ENCODE measurements around the gene DOK6. TPM values are rescaled to one million over a fixed set of nuclear protein-coding genes. Genes with fewer than 3 reads are reported as not detected.
"Not testable (repeated sequence)": the region's sequence is repeated elsewhere in the genome, so short reads cannot be mapped to it uniquely, and the experiment has no call there.

The DOK6 gene
- total and polyA plus RNA-seq, 2 donors: 9.0 to 22.6 TPM

DNA sequence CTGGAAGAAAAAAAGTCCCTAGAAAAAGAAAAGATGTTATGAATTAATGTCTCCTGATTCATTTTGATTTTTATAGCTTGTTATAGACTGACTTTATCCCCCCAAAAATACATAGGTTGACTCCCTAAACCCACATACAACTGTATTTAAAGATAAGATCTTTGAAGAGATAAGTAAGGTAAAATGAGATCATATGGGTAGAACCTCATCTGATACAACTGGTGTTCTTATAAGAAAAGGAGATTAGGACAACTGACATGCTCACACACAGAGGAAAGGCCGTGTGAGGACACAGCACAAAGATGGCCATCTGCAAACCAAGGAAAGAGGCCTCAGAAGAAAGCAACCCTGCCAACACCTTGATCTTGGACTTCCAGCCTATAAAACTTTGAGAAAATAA, 429.5 kb downstream of the DOK6 start:
- no peak for DNase-seq (ENCODE audit: extremely low spot score)
- H3K36me3 ChIP-seq (ENCODE audit: insufficient read depth): no peaks in the 10 kb centered on the region
- 96% methylated on average over 1 of the region's 1 CpG for WGBS
- H3K4me3 ChIP-seq (ENCODE audit: low read depth, low read length): no peak overlapping the region
- H3K4me1 ChIP-seq (ENCODE audit: insufficient read depth): no peaks in the 10 kb centered on the region
- no peak overlapping the region for H3K27ac ChIP-seq (ENCODE audit: low read depth)

DNA sequence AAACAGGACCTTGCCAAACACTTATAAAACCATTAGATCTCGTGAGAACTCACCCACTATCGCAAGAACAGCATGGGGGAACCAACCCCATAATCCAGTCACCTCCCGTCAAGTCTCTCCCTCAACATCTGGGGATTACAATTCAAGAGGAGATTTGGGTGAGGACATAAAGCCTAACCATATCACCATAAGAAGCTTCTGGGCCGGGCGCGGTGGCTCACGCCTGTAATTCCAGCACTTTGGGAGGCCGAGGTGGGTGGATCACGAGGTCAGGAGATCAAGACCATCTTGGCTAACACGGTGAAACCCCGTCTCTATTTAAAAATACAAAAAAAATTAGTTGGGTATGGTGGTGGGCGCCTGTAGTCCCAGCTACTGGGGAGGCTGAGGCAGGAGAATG, 434.3 kb downstream of the DOK6 start:
- not testable (repeated sequence) for DNase-seq (ENCODE audit: extremely low spot score); H3K27ac ChIP-seq (ENCODE audit: low read depth); H3K4me3 ChIP-seq (ENCODE audit: low read depth, low read length); H3K4me1 ChIP-seq (ENCODE audit: insufficient read depth); H3K36me3 ChIP-seq (ENCODE audit: insufficient read depth)
- 94% methylated on average over 12 of the region's 12 CpGs for WGBS

DNA sequence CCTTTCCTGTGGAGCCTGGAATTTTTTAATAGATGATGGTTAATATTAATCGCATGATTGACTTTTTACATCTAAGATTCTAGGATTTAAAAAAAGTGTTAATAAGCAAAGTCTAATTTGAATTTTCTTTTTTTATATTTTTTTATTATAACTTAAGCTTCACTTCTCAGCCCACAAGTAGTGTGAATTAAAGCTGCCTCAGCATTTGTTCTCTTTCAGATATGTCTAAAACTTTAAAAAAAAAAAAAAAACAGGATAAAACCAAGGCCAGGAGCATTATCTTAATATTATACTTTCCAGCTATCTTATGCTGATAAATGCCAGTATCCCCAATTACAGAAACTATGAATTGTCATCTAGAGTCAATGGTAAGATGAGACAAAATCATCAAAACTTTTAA, 437.3 kb downstream of the DOK6 start:
- no peak overlapping the region for H3K4me3 ChIP-seq (ENCODE audit: low read depth, low read length)
- no peaks in the 10 kb centered on the region for H3K36me3 ChIP-seq (ENCODE audit: insufficient read depth)
- no peak for DNase-seq (ENCODE audit: extremely low spot score)
- H3K4me1 ChIP-seq (ENCODE audit: insufficient read depth): no peaks in the 10 kb centered on the region
- H3K27ac ChIP-seq (ENCODE audit: low read depth): no peak overlapping the region
- WGBS: 97% methylated on average over 1 of the region's 1 CpG

DNA sequence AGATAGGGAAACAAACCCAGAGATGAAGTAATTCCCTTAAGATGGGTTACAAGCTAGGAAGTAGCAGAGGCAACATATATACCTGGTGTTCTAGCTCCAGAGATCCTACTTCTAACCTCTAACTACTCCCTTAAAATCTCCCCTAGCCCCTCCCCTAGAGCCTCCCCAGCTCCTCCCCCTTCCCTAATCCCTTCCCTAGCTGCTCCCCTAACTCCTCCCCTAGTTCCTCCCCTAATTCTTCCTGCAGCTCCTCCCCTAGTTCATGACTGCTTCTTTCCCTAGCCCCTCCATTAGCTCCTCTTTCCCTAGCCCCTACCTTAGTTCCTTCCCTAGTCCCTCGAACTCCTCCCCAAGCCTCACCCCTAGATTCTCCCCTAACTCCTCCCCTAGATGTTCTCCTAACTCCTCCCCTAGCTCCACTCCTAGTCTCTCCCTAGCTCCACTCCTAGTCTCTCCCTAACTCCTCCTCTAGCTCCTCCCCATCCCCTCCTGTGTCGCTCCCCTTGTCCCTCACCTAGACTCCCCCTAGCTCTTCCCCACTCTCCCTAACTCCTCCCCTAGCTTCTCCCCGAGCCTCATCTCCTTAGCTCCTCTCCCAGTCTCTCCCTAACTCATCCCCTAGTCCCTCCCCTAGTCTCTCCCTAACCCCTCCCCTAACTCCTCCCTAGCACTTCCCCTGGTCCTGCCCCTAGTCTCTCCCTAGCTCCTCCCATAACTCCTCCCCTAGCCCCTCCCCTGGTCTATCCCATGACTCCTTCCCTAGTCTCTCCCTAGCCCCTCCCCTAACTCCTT, 438.1 kb downstream of the DOK6 start:
- 100% methylated on average over 3 of the region's 3 CpGs for WGBS
- no peaks in the 10 kb centered on the region for H3K36me3 ChIP-seq (ENCODE audit: insufficient read depth)
- no peaks in the 10 kb centered on the region for H3K4me1 ChIP-seq (ENCODE audit: insufficient read depth)
- no peak overlapping the region for H3K27ac ChIP-seq (ENCODE audit: low read depth)
- DNase-seq (ENCODE audit: extremely low spot score): no peak
- no peak overlapping the region for H3K4me3 ChIP-seq (ENCODE audit: low read depth, low read length)

DNA sequence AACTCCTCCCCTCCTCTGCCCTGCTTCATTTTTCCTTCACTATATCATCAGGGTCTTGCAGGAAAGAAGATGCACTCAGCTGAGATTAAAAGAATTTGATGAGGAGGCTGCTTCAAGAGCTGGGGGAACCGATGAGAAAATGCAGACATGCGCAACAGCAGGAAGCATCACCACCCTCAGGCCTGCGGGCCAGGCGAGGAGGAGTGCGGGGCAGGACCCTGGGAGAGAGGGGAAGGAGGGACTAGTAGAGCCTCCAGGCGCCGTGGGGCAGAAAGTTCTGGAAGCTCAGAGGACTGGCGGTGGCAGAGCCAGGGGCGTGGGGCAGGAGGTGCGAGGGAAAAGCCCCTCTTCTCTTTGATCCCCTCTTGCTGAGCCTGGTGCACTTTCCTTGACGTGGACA, 438.8 kb downstream of the DOK6 start:
- 94% methylated on average over 11 of the region's 11 CpGs for WGBS
- Histone ChIP-seq H3K4me3 (ENCODE audit: low read depth, low read length) (no peak overlapping the region), H3K4me1 (ENCODE audit: insufficient read depth) (no peaks in the 10 kb centered on the region), H3K36me3 (ENCODE audit: insufficient read depth) (no peaks in the 10 kb centered on the region), H3K27ac (ENCODE audit: low read depth) (no peak overlapping the region)
- DNase-seq (ENCODE audit: extremely low spot score): no peak

DNA sequence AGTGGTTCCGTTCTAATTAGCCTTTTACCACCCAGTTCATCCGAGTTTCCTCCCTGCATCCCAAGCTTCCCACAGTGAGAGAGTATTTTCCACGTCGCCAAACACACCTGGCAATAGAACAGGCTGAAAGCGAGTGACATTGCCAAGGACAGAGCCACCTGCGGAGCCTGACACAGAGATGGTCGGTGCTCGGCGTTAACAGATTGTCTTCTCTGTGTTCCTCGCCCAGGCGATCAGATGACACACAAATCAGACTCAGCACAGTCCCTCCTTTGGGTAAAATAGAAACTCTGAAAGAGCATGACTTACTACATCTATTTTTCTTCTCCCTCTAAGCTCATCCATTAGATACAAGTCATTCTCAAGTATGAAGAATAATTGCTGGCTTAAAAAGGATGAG, 439.3 kb downstream of the DOK6 start:
- no peaks in the 10 kb centered on the region for H3K36me3 ChIP-seq (ENCODE audit: insufficient read depth)
- 93% methylated on average over 11 of the region's 11 CpGs for WGBS
- H3K27ac ChIP-seq (ENCODE audit: low read depth): no peak overlapping the region
- no peaks in the 10 kb centered on the region for H3K4me1 ChIP-seq (ENCODE audit: insufficient read depth)
- no peak overlapping the region for H3K4me3 ChIP-seq (ENCODE audit: low read depth, low read length)
- no peak for DNase-seq (ENCODE audit: extremely low spot score)

DNA sequence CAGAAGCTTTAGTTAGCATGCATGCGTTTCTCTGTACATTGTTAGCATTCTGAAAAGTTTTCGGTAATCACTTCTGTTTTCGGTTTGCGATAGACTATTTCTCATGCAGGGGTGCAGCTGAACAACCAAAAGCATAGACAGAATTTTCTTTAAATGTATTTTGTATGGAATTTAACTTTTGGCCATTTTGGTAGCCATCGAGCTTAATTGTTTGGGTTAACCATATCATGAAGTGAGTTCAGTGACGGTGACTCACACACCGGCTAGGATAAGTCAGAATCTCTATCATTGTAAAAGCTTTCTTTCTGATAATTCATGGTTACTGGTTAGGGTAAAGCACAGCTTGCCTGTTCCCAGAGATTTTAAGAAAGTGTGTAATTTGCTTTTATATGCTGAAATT, 439.8 kb downstream of the DOK6 start:
- H3K4me3 ChIP-seq (ENCODE audit: low read depth, low read length): no peak overlapping the region
- WGBS: 75% methylated on average over 7 of the region's 7 CpGs
- H3K36me3 ChIP-seq (ENCODE audit: insufficient read depth): no peaks in the 10 kb centered on the region
- no peak for DNase-seq (ENCODE audit: extremely low spot score)
- no peak overlapping the region for H3K27ac ChIP-seq (ENCODE audit: low read depth)
- H3K4me1 ChIP-seq (ENCODE audit: insufficient read depth): no peaks in the 10 kb centered on the region

DNA sequence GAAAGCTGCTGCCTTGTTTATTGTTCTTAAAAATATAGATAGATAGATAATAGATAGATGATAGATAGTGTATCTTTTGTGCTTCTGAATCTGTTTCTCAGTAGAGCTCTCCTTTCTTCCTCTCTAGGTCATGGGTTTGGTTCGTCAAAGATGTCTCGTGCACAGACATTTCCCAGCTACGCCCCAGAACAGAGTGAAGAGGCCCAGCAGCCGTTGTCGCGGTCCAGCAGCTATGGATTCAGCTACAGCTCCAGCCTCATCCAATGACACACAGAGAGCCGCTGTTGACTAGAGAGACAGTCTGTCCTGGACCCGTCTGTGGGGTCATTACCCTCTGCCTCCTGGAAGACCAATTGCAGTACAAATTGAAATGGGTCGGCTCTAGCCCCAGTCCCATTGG, 440.4 kb downstream of the DOK6 start:
- Histone ChIP-seq H3K36me3 (ENCODE audit: insufficient read depth) (no peaks in the 10 kb centered on the region), H3K27ac (ENCODE audit: low read depth) (no peak overlapping the region), H3K4me3 (ENCODE audit: low read depth, low read length) (no peak overlapping the region), H3K4me1 (ENCODE audit: insufficient read depth) (no peaks in the 10 kb centered on the region)
- WGBS: 91% methylated on average over 9 of the region's 9 CpGs
- no peak for DNase-seq (ENCODE audit: extremely low spot score)

DNA sequence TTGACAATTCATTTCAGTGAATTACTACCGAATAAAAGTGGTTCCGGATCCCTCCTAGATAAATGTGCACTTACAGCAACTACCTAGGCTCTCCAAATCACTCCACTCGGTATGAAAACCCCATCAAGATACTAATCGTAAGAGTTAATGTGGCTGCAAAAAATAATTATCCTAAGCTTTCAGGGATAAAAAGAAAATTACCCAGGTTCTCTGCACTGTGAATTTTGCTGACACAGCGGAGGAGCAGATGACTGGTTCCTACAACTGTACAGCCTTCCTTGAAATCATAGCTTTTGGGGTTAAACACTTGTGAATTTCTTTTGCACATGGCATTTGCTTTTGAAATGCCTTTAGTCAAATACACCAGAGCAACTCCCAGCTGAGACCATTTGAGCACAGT, 442.3 kb downstream of the DOK6 start:
- 79% methylated on average over 5 of the region's 5 CpGs for WGBS
- H3K36me3 ChIP-seq (ENCODE audit: insufficient read depth): no peaks in the 10 kb centered on the region
- no peak overlapping the region for H3K27ac ChIP-seq (ENCODE audit: low read depth)
- no peaks in the 10 kb centered on the region for H3K4me1 ChIP-seq (ENCODE audit: insufficient read depth)
- DNase-seq (ENCODE audit: extremely low spot score): no peak
- H3K4me3 ChIP-seq (ENCODE audit: low read depth, low read length): no peak overlapping the region

DNA sequence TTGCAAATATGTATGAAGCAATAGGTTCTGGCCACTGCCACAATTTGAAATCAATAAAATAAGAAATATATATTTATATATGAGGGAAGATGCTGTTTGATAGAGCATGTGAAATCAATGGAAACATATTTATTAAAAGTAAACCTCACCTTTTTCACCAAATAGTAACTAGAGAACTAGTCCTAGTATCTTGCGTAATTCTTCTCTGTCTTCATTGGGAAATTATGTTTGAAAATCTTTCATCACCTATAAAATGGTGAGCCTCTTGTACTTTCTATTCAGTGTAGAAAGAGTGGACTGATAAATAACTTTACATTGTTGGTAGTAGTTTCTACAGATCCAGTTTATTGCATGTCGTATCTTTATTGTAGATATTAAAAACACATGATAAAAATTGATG, 444.0 kb downstream of the DOK6 start:
- no peak for DNase-seq (ENCODE audit: extremely low spot score)
- Histone ChIP-seq H3K27ac (ENCODE audit: low read depth) (no peak overlapping the region), H3K4me3 (ENCODE audit: low read depth, low read length) (no peak overlapping the region), H3K36me3 (ENCODE audit: insufficient read depth) (no peaks in the 10 kb centered on the region), H3K4me1 (ENCODE audit: insufficient read depth) (no peaks in the 10 kb centered on the region)
- 81% methylated on average over 2 of the region's 2 CpGs for WGBS

DNA sequence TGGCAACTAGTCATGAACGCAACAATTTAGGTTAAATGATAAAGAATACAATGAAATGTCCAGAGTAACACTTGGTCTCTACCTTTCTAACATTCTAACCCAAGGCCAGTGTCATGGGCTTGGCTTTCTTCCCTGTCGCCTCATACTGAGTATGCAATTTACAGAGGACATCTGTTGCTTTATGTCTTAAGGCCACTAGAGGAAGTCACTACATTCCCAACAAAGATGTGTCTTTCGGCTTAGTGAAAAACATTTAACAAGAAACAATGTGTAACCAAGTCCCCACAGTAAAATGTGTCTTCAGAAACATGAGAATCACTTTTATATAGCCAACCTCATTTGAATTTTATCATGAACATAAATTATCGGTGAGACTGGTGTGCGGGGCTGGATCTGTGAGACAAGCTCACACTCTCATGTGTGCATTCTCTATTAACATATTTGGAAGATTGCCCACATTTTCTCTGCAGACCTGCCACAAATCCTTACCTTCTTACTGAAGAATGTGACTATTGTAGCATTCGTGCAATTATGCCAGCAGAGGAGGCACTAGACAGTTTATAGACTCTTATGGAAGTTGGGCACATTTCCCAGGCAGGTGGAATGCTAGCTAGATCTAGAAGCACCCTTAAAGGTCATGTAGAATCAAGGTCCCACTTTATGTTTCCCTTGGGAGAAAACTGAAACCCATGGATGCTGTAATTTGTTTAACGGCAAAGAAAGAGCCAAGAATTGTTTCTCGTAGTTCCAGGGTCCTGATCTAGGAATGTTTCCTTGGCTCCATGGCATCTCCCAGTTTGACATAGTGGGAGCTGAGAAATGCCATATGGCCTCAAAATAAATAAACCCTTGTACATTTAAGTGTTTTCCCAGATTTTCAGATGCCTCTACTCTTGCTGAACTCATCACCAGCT, 445.2 kb downstream of the DOK6 start:
- 44% methylated on average over 8 of the region's 8 CpGs for WGBS
- Histone ChIP-seq H3K36me3 (ENCODE audit: insufficient read depth) (no peaks in the 10 kb centered on the region), H3K4me3 (ENCODE audit: low read depth, low read length) (no peak overlapping the region), H3K4me1 (ENCODE audit: insufficient read depth) (no peaks in the 10 kb centered on the region), H3K27ac (ENCODE audit: low read depth) (no peak overlapping the region)
- no peak for DNase-seq (ENCODE audit: extremely low spot score)

DNA sequence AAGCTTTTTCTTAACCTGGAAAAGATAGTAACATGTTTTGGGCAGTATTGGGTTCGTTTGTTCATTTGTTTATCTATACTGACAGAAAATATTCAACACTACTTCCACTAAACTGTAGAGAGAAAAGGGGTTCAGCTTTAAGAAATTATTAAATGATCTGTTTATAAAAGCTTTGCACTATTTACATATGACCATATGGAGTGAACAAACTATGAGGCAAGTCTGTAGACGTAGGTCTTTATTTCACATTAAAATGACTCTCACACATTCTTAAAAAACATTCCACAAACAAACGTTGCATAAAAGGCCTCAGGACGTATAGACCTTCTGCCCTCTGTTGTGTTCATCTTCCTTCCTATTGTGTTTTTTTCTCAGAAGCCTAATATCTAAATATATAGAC, 452.4 kb downstream of the DOK6 start:
- no peak for DNase-seq (ENCODE audit: extremely low spot score)
- Histone ChIP-seq H3K4me1 (ENCODE audit: insufficient read depth) (no peaks in the 10 kb centered on the region), H3K27ac (ENCODE audit: low read depth) (no peak overlapping the region), H3K36me3 (ENCODE audit: insufficient read depth) (no peaks in the 10 kb centered on the region), H3K4me3 (ENCODE audit: low read depth, low read length) (no peak overlapping the region)
- 51% methylated on average over 4 of the region's 4 CpGs for whole genome bisulfite sequencing

DNA sequence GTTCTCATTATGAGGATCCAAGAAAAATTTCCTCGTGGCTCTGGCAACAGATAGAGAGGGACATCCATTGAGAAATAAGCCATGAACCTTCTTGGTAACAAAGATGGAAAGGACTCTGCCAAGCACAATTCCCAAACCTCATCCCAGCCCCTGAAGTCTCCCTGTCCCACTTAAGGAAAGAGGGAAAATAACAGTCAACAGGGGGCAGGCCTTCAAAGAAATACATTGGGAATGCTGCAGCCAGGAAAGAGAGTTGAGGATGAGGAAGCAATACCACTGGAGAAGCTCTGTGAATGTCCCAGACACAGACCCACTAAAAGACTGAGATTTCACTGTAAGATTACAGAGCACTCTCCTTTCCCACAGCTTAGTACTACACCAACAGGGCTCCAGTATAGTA, 453.8 kb downstream of the DOK6 start:
- no peak for DNase-seq (ENCODE audit: extremely low spot score)
- H3K36me3 ChIP-seq (ENCODE audit: insufficient read depth): no peaks in the 10 kb centered on the region
- H3K27ac ChIP-seq (ENCODE audit: low read depth): no peak overlapping the region
- 98% methylated on average over 1 of the region's 1 CpG for WGBS
- H3K4me1 ChIP-seq (ENCODE audit: insufficient read depth): no peaks in the 10 kb centered on the region
- H3K4me3 ChIP-seq (ENCODE audit: low read depth, low read length): no peak overlapping the region

DNA sequence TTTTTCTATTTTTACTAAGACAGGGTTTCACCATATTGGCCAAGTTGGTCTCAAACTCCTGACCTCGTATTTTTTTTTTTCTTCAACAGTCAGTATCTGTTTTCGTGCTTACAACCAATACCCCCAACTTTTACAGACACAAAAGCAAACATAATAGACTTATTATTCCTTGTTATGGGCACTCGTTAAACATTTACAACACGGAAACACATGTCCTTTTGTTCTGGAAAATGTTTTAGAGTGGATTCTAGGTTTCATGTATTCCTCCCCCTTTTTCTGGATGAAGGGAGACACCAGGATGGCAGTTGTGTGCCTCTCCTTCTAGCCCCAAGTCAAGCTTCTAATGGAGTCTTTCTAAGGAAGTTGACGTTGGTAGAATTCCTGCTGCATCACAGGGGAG, 458.2 kb downstream of the DOK6 start:
- Histone ChIP-seq H3K36me3 (ENCODE audit: insufficient read depth) (no peaks in the 10 kb centered on the region), H3K27ac (ENCODE audit: low read depth) (no peak overlapping the region), H3K4me3 (ENCODE audit: low read depth, low read length) (no peak overlapping the region), H3K4me1 (ENCODE audit: insufficient read depth) (no peaks in the 10 kb centered on the region)
- 83% methylated on average over 5 of the region's 5 CpGs for WGBS
- no peak for DNase-seq (ENCODE audit: extremely low spot score)

All from urinary bladder (tissue), 4 donors.